ENCODE results near the gene FAS. TPM values are rescaled to one million over a fixed set of nuclear protein-coding genes. Genes with fewer than 3 reads are reported as not detected.
A peak's percentile ranks its signal among the peaks of the same experiment; 100 is the strongest.

Gene FAS
- total RNA-seq, 1 donor from 2014 or later, result 7.6 TPM

DNA sequence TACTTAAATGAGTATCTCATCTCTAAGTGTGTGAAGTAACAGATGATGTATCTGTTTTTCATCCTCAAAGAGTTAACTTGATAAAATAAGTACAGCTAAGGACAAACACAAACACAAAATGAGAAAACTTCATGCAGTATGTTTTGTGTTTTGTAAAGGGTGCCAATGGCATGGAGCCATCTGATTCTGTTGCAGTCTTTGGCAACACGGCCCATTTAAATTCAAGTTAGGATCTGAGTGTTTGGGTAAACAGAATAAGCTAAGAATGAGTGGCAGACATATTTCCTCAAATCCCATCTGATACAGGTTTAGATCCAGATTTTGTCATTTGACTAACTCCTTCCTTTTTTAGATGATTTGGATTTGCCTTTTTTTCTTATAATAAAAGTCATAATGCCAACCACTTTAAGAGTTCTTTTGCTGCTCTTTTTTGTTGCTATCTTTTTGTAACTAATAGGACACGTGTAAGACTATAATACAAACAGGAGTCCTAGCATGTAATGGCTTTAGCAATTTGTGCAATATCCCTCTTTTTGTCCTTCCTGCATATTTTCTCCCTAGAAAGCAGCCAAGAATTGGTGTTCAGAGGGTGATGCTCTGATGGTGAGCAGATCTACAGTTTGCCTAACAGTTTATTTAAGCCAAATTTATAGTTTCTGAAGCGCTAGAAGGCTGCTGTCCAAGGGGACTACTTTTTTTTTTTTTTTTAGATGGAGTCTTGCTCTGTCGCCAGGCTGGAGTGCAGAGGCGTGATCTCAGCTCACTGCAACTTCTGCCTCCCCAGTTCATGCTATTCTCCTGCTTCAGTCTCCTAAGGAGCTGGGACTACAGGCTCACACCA lies 19.2 kb upstream of the FAS start:
- no peak for DNase-seq (ENCODE audit: low read depth in 2 of 2)

DNA sequence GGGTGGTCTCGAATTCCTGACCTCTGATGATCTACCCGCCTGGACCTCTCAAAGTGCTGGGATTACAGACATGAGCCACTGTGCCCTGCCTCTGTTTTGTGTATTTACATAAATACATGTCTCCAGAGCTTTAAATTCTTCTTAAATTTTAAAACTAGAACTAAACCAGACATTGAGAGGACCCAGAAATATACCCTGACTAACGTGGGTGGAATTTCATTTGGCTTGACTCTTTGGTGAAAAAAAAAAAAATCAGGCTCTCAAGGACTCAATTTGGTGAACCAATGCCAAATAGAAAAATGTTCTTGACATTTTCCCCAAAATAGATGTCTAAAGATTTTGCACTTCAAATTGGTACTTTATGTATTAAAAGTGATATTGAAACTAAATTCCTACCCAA lies 16.6 kb upstream of the FAS start:
- DNase-seq (ENCODE audit: low read depth in 2 of 2), result no peak

DNA sequence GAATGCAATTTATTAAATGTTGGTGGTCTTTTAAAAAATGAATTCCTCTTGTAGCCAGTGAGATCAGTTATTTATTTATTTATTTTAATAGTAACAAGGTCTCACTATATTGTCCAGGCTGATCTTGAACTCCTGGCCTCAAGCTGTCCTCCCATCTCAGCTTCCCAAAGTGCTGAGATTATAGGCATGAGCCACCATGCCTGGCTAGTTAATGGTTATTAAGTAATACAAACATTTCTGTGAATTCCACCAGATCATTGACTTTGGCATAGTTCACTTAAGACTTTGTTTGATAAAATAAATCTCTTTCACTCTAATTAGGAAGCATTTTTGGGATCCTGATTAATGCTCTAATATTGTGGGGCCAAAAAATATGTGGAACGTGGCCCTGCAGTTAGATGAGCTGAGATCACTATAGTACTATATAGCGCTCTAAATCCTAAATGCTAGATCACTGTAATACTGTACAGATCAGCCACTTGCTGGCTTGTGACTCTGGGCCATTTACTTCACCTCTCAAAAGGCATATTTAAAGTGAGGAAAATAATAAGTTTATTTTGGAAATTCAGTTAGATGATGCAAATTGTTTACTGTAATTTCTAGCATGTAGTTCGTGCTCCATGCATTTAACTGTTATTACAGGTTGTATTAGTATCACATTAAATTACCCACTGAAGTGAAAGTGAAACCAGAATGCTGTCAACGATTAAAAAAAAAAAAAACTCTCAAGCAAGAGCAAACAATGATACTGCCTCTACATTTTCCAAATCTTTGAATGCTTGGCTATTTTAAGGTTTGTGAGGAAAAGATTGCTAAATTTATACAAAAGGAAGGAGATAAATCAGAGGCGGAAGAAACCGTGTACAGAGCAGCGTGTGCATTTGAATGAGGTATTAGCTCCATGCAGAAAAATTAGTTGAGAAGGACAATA lies 15.9 kb upstream of the FAS start:
- DNase-seq (ENCODE audit: low read depth in 2 of 2), result peak; percentile 25

DNA sequence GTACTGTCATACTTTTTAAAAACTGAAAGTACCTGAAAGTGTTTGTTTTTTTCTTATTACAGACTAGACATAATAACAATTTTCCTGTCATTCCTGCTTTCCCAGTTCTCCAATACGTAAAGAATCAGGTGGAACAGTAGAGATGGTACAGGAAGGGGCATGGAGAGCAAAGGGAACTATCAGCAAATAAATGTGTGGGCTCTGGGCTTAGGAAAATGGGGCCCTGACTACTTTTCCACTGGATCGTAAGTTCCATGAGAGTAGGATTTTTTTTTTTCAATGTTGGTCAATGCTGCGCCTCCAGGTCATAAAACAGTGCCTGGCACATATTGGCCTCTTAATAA lies 15.2 kb upstream of the FAS start:
- DNase-seq (ENCODE audit: low read depth in 2 of 2), result peak in 1 of 2 donors; percentile 7

DNA sequence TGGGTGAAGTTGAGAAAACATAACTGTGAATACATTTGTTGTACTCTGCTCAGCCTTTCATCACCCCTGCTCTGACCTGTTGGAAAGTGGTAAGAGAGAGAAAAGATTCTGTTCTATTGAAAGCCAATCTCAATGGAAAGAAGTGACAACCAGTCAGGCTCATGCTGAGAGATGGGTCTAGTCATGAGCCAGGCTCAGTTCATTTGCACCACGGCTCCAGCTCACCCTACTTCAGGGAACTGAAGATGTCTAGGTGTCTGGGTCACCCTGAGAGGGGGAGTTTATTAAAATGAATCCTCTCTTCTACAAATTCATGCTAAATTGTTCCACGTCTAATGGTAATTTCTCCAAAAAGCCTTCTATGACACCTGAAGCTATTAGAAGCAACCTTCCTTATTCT lies 12.1 kb upstream of the FAS start:
- no peak for DNase-seq (ENCODE audit: low read depth in 2 of 2)

DNA sequence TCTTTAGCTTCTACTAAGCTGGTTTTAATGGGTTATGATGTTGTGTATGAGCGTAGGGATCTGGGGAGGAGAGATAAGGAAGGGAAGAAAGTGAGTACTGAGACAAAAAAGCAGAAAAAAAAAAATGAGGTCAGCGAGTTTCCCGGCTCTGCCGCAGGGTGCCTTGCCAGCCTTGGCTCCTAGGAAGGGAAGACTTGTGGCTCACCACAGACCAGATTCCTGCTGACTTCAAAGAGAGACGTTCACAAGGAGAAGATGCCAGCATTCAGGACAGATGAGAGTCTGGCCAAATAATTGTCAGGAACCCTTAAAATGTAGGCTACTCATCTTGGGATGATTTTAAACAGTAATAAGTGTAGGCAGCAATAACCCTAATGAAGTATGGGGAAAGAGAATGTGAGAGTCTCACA lies 11.4 kb upstream of the FAS start:
- no peak for DNase-seq (ENCODE audit: low read depth in 2 of 2)

DNA sequence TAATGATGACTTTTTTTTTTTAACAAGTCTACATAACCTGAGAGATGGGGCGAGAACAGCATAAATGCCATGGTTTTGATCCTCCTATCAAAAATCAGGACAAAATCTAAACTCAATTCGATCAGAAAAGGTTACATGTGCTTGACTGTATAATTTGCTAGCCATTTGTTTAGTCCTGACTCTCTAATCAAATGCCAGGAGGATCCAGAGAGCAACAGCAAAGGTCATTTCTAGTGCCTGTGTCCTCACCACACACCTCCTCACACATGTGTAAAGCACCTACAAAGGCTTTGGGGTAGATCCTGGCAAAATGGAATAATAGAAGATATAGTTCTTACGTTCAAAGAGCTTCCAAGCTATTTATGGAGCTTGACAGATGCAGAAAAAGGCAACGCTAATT lies 11.0 kb upstream of the FAS start:
- no peak for DNase-seq (ENCODE audit: low read depth in 2 of 2)

DNA sequence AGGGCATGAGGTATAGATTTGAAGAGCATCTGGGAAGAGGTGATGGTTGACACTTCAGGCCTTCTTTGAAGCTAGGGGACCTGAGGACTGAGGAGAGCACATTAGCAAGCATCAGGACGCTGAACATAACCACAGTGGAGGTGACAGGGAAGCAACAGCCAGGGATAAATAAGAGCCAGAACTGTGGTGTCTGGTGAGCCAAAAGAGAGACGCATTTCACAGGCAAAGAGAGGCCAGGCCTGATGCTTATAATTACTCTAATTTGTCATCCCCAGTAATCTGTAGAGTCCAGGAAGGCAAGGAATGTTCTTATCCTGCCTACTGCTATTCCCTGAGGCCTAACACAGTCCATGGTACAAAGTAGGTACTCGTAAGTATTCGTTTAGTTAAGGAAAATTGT lies 10.4 kb upstream of the FAS start:
- DNase-seq (ENCODE audit: low read depth in 2 of 2), result no peak

DNA sequence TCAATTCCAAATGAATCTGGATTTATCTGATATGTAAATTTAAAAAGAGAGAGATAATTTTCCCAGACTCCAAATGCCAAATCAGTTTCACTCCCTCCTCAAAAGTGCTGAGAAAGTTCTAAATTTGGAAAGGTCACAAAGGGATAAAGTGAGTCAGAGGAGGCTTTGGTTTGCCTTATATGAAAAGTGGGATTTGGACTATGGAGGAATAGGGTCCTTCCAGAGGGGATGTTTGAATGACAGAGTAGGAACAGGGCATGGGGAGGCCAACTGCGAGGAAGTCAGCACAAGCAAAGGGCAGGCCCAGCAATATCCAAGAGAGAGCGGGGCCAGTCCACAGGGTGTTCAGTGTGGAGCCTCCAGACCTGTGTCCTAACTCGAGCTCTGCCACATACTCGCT lies 9.8 kb upstream of the FAS start:
- no peak for DNase-seq (ENCODE audit: low read depth in 2 of 2)

DNA sequence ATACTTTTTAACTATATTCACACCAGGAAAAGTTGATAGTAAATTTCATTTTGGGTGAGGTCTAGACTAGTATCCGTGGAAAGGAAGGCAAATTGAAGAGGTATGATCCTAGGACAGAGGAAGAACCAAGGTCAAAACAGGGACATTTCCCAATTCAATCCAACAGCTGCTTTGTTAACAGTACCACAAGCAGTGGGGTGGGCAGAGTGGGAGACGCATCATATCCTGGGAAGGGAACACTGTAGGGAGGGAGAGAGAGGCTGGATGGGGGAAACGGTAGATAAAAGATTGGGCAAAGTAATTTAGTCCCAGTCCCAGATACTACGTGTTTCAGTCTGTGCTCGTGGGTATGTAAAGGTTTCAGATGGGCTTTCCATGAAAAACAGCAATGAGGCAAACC lies 9.2 kb upstream of the FAS start:
- DNase-seq (ENCODE audit: low read depth in 2 of 2), result no peak

DNA sequence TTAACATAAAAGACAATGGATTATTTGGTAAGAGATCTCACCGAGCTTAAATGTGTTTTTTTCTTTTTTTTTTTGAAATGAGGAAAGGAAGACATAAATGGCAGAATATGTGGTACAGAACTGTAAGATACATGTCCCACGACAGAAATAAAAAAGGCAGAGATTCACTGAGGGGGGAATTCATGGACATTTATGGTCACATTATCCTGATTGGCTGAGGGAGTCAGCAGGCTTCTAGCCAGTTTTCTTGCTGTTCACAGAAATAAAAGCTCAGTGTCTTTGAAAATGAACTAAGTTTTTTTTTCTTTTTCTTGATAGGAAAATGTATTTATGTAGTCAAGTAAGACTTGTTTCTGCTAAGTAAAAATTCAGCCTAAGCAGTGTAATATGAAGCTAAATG lies 8.2 kb upstream of the FAS start:
- DNase-seq (ENCODE audit: low read depth in 2 of 2), result no peak

DNA sequence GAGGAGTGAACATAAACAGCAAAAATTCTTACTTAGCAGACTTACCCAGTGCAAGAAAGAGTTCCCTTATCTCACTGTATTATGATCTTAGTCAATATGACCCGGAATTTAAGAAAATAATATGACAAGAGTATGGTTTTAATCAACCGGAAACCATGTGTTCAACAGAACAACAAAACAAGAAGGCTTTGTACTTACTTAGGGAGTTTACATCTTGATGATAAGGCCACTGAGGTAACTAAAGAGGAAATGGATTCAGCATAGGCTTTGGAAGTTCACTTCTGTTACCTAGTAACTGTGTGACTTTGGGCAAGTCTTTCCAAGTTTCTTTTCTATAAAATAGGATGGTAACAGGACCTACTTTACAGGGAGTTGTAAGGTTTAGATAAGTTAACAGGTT lies 7.4 kb upstream of the FAS start:
- DNase-seq (ENCODE audit: low read depth in 2 of 2), result peak in 1 of 2 donors; percentile 11

DNA sequence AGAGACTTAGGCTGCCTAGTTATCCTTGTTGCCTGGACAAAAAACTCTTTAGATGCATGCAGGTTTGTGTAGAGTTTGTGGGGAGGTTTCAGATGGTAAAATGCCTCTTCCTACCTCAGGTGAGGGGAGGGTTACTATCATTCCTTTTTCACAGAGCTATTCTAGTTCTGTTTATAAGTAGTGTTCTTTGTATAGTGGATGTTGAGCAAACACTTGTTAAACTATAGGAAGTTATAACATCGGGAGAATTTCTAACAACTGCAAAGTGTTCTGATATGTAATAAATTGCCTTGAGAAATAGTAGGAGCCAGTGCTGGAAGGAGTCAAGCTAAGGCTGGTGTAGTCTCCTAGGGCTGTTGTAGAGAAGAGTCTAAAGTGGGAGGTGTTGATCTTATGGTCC lies 6.7 kb upstream of the FAS start:
- no peak for DNase-seq (ENCODE audit: low read depth in 2 of 2)

DNA sequence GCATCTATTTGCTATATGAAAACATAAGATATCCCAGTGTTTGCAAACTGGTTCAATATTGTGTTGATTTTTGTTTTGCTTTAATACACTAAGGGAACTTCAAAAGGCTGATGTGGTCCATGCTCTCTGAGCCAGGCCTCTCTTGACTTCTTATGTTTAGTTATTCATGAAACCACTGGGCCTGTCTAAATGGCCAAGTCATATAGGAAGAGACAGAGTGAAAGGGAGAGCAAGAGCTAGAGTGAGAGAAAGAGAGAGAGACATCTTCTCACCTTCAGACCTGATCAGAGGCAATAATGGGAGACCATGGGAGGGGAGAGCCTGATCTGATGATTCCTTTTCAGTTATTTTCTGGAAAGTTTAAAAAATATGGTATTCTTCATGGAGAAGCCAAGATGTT lies 6.1 kb upstream of the FAS start:
- DNase-seq (ENCODE audit: low read depth in 2 of 2), result no peak

DNA sequence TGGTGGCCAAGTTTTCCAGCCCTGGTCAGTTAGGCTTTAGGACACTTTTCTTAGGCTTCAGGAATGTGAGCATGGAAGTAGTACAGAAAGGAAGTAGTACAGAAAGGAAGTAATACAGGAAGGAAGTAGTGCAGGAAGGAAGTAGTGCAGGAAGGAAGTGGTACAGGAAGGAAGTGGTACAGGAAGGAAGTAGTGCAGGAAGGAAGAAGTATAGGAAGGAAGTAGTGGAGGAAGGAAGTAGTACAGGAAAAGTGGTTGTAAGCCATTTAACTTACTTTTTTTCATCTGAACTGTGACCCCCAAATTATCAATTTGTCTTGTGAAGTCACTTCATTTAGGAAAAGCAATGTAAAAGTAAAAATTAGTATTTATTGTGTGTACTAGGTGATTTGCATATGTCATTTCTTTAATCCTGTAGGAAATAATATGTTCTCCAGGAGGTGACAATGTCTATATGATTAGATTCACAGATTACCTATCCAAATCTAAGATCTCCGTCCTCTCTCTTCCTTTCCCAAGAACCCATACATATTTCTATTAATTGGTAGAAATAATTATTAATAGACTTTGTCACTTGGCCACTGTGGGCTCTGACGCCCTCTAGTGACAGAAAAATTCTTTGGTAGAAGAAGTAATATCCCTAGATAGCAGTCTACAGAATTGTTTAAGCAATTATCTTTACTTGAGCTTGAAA lies 3.9 kb upstream of the FAS start:
- peak in 1 of 2 donors; percentile 59 for DNase-seq (ENCODE audit: low read depth in 2 of 2)

DNA sequence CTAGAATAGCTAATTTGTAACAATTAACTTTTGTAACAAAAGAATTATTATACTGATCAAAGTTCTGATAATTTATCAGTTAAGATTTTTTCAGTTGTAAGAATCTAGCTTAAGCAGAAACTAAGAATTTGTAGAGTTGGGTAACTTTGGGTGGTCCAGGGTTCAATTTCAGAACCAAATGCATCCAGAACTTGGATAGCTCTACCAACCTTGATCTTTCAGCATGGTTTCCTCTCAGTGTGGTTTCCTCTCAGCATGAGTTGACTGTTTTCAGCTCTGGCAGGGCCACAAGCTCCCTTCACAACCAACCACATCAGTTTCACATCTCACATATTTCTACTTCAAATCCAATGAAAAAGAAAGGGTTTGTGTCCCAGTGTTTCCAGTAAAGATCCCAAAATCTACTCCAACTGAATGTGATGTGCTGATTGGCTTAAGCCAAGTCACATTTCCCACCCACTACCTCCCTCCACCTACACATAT lies 3.3 kb upstream of the FAS start:
- DNase-seq (ENCODE audit: low read depth in 2 of 2), result no peak

DNA sequence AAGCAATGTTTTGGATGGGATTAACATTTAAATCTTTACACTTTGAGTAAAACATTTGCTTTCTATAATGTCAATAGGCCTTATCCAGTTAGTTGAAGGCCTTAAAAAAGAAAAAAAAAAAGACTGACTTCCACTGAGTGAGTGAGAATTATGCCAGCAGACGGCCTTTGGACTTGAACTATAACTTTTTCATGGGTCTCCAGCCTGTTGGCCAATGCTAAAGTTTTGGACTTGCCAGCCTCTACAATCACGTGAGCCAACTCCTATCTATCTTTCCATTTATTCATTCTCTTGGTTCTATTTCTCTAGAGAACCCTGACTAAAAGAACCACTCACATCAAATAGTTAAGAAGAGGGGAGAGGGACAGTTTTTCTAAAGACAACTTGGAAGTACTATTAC lies 2.8 kb upstream of the FAS start:
- DNase-seq (ENCODE audit: low read depth in 2 of 2), result no peak

DNA sequence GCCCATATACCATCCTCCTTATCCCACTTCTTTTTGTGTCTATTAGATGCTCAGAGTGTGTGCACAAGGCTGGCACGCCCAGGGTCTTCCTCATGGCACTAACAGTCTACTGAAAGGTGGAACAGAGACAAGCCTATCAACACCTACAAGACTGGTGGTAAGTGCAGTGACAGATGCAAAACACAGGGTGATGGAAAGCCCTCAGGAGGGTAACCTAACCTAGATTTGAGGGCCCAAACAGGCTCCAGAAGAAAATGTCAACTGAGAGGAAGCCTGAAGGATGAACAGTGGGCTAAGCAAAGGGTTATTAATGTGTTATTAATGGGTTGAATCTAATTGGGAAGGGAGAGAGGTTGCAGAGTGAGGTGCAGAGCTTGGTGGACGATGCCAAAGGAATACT lies 1.2 kb upstream of the FAS start:
- DNase-seq (ENCODE audit: low read depth in 2 of 2), result no peak

DNA sequence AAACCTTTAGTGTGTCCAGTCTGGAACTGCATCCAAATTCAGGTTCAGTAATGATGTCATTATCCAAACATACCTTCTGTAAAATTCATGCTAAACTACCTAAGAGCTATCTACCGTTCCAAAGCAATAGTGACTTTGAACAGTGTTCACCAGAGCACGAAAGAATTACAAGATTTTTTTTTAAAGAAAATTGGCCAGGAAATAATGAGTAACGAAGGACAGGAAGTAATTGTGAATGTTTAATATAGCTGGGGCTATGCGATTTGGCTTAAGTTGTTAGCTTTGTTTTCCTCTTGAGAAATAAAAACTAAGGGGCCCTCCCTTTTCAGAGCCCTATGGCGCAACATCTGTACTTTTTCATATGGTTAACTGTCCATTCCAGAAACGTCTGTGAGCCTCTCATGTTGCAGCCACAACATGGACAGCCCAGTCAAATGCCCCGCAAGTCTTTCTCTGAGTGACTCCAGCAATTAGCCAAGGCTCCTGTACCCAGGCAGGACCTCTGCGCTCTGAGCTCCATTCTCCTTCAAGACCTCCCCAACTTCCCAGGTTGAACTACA lies 694 bp upstream of the FAS start:
- peak; percentile 24 to 74 for DNase-seq (ENCODE audit: low read depth in 2 of 2)

DNA sequence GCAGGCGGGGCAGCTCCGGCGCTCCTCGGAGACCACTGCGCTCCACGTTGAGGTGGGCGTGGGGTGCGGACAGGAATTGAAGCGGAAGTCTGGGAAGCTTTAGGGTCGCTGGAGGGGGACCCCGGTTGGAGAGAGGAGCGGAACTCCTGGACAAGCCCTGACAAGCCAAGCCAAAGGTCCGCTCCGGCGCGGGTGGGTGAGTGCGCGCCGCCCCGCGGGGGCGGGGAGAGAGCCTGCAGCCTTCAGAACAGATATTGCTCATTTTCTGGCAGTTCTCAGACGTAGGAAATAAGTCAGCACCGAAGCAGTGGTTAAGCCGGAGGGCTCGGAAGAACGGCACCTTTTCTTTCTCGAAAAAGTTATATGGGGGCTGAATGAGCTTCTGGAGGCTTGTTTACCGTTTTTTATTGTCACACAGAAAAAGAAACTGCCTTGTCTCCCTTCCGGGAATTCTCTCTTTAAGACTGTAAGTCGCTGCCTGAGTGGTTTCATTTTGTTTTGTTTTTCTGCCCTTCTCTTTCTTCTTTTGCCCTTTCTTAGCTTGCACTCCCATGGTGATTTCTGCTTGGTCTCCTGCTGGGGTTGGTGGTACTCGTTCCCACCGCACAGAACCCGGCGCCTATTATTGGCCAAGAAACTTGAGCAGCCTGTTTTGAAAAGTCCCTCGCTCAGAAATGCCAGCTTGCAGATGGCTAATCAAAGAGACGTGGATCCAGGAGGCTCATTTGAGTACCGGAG lies 732 bp downstream of the FAS start:
- peak in 1 of 2 donors; percentile 68 for DNase-seq (ENCODE audit: low read depth in 2 of 2)

DNA sequence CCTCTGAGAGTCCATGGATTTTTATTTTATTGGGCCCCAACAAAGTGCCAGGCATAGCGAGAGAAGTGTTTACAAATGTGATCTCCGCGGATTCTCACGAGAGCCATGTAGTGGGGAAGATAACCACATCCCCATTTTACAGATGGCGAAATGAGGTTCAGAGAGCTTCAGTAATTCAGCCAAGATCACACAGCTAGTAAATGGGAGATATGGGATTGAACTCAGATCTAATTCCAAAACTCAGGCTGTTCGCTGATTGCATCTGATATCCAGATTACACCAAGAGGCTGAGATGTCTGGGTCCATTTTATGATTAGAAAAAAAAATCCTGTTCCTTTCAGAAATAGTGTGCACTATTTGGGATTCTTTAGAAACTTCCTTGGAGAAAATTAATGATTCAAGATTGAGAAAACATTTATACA lies 1.3 kb downstream of the FAS start:
- no peak for DNase-seq (ENCODE audit: low read depth in 2 of 2)

Data from dermis microvascular lymphatic vessel endothelial cell (primary cell).